ENCODE results near the gene PROC.

PROC gene

GRCh38 chr2:127414638-127415592 is 3.3 kb upstream of the PROC start:
- DNase-seq (ENCODE audit: low read depth), result no peak

- peak; percentile 72 for DNase-seq (ENCODE audit: low read depth)
Measured at GRCh38 chr2:127415593-127416505, 2.4 kb upstream of the PROC start.

GRCh38 chr2:127416506-127417001 is 1.7 kb upstream of the PROC start:
- no peak for DNase-seq (ENCODE audit: low read depth)

- DNase-seq (ENCODE audit: low read depth), result no peak
Measured at GRCh38 chr2:127417406-127417805, 821 bp upstream of the PROC start.

GRCh38 chr2:127419112-127419430 is 844 bp downstream of the PROC start:
- no peak for DNase-seq (ENCODE audit: low read depth)

GRCh38 chr2:127419448-127420038 is 1.3 kb downstream of the PROC start:
- DNase-seq (ENCODE audit: low read depth), result no peak

GRCh38 chr2:127420039-127420864 is 2.0 kb downstream of the PROC start:
- no peak for DNase-seq (ENCODE audit: low read depth)

- no peak for DNase-seq (ENCODE audit: low read depth)
Measured at GRCh38 chr2:127421116-127421800, 3.0 kb downstream of the PROC start.

- no peak for DNase-seq (ENCODE audit: low read depth)
Measured at GRCh38 chr2:127421871-127422558, 3.8 kb downstream of the PROC start.

GRCh38 chr2:127422559-127423477 is 4.6 kb downstream of the PROC start:
- no peak for DNase-seq (ENCODE audit: low read depth)

GRCh38 chr2:127423478-127423843 is 5.2 kb downstream of the PROC start:
- no peak for DNase-seq (ENCODE audit: low read depth)

GRCh38 chr2:127423880-127424279 is 5.7 kb downstream of the PROC start:
- DNase-seq (ENCODE audit: low read depth), result no peak

GRCh38 chr2:127424598-127425520 is 6.6 kb downstream of the PROC start:
- DNase-seq (ENCODE audit: low read depth), result no peak

- no peak for DNase-seq (ENCODE audit: low read depth)
Measured at GRCh38 chr2:127425540-127426490, 7.6 kb downstream of the PROC start.

GRCh38 chr2:127426501-127427354 is 8.5 kb downstream of the PROC start:
- DNase-seq (ENCODE audit: low read depth), result no peak

Data from activated T-cell treated with anti-CD3 and anti-CD28 coated beads for 24 hours (primary cell).